Smooth muscle cell of the brain vasculature (primary cell): Measurements from ENCODE around the gene GRM2.
"Not testable (repeated sequence)": the region's sequence is repeated elsewhere in the genome, so short reads cannot be mapped to it uniquely, and the experiment has no call there.

ENCODE experiments used
- DNase-seq: peaks from one replicate; pipeline ENCODE4 v3.0.0-alpha.2; 2012; ENCODE audit warnings: low read depth, low spot score

The GRM2 gene

DNA sequence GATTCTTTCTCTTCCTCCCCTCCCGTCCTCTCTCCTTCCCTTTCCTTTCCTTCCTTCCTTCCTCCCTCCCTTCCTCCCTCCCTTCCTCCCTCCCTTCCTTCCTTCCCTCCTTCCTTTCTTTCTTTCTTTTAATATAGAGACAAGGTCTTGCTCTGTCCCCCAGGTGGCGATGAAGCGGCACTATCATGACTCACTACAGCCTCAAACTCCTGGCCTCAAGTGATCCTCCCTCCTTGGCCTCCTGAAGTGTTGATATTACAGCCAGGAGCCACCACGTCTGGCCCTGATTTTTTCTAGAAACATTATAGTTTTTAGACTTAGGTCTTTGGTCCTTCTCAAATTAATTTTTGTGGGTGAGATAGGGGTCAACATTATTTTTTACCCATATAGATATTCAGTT is 15.5 kb downstream of the GRM2 start:
- no peak for DNase-seq

DNA sequence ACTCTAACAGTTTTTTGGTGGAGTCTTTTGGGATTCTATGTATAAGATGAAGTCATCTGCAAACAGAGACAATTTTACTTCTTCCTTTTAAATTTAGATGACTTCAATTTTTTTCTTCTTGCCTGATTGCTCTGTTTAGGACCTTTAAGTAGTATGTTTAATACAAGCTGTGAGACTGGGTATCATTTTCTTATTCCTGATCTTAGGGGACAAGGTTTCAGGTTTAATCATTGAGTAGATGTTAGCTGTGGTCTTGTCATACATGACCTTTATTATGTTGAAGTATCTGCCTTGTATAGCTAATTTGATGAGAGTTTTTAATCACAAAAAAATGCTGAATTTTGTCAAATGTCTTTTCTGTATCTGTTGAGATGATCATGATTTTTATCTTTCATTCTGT is 20.6 kb downstream of the GRM2 start:
- DNase-seq = no peak

DNA sequence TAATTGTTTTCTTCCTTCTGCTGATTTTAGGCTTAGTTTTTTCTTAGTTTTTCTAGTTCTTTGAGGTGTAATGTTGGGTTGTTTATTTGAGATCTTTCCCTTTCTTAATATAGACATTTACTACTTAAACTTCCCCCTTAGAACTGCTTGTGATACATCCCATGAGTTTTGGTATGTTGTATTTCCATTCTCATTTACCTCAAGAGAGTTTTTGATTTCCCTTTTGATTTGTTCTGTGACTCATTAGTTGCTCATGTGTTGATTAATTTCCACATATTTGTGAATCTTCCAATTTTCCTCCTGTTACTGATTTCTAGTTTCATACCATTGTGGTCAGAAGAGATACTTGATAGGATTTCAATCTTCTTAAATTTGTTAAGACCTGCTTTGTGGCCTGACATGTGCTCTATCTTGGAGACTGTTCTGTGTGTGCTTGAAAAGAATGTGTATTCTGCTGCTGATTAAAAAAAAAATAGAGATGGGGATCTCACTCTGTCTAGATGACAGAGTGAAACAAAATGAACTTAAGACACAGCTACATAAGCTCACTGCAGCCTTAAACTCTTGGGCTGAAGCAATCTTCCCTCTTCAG is 22.3 kb downstream of the GRM2 start:
- DNase-seq = no peak

DNA sequence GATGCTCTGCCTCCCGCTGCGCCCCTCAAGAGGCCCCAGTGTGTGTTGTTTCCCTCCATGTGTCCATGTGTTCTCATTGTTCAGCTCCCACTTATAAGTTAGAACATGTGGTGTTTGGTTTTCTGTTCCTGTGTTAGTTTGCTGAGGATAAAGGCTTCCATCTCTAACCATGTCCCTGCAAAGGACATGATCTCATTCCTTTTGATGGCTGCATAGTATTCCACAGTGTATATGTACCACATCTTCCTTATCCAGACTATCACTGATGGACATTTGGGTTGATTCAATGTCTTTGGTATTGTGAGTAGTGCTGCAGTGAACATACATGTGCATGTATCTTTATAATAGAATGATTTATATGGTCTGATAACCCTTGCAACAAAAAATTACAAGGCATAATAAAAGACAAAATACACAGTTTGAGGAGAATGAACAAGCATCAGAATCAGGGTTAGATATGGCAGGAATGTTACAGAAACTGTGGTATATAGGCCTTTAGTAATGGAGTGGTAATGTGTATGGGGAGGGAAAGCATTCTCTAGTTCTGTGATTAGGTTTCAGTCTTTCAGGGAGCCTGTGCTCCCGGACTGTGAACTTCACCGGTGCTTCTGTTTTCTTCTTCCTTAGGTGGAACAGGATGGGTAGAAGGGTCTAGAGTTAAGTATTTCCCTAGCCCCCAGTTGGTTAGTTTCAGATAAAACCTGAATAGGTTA is 27.1 kb downstream of the GRM2 start:
- DNase-seq = no peak

DNA sequence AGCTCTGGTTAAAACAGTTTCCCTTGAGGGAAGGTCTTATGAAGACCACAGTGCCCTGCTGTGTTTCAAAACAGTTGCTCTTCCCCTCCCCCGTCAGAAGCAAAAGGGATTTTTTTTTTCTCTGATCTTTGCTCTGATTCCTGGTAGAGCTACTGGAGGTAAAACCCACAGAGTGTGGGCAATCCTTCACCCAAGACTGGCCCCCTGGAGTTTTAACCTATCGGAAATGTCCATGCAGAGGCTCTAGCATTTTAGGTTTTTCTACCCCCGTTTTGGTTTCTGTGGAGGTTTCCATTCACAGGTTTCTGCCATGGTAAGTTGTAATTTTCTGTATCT is 27.7 kb downstream of the GRM2 start:
- DNase-seq = no peak

DNA sequence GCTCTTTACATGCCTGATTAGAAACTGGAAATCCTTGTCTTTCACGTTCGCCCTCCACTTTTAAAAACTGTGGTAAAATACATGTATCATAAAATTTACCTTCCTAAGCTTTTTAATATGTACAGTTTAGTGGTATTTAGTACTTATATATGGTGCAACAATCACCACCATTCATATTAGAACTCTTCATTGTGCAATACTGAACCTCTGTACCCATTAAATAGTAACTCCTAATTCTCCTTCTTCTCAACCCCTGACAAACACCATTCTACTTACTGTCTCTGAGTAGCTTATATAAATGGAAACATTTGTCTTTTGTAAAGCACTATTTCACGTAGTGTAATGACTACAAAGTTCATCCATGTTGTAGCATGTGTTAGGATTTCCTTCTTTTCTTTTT is 28.2 kb downstream of the GRM2 start:
- DNase-seq = no peak

DNA sequence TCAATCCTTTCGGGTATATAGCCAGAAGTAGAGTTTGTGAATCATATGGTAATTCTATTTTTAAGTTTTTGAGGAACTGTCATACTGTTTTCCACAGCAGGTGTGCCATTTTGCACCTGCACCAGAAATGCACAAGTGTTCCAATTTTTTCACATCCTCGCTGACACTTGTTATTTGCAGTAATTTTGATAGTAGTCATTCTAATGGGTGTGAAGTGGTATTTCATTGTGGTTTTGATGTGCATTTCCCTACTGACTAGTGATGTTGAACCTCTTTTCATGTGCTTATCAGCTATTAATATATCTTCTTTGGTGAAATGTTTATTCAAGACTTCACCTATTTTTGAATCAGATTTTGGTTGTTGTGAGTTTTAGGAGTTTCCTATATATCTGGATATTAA is 29.1 kb downstream of the GRM2 start:
- no peak for DNase-seq

DNA sequence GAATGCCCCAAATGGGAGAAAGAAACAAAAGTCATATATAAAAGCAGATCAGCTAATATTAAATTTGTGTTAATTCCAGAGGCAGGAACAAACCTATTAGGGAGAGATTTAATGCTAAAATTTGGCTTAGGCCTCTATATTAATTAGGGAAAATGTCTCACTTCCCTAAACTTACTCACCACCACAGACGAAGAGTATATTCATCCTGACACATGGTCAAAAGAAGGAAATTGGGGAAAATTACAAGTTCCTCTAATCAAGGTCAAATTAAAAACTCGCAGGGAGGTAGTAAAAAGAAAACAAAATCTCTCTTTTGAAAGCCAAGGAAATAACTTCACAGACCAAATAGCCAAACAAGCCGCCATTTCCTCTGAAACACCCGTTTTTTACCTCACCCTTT is 32.2 kb downstream of the GRM2 start:
- no peak for DNase-seq

DNA sequence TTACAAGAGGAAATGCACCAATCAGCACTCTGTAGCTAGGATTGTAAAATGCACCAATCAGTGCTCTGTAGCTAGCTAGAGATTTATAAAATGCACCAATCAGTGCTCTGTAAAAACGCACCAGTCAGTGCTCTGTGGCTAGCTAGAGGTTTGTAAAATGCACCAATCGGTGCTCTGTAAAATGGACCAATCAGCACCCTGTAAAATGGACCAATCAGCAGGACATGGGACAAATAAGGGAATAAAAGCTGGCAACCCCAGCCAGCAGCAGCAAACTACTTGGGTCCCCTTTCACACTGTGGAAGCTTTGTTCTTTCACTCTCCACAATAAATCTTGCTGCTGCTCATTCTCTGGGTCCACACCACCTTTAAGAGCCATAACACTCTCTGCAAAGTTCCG is 35.5 kb downstream of the GRM2 start:
- DNase-seq = not testable (repeated sequence)

DNA sequence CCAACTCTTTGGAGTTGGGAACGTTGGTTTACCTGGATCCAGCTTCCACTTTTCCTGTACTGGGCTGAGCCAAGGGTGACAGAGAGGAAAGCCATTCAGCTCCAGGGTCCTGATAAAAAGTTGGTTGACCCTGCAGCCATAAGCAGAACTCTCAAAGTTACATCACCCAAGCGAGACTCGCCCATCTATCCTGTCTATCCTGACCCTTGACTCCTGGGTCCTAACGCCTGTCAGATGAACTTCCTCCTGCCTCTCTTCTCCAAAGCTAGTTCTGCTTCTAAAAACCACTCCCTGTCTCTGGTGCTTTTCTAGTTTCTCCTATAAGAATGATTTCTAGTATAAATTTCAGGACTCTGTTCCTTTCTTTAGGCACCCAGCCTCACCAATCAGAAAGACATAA is 36.1 kb downstream of the GRM2 start:
- not testable (repeated sequence) for DNase-seq

DNA sequence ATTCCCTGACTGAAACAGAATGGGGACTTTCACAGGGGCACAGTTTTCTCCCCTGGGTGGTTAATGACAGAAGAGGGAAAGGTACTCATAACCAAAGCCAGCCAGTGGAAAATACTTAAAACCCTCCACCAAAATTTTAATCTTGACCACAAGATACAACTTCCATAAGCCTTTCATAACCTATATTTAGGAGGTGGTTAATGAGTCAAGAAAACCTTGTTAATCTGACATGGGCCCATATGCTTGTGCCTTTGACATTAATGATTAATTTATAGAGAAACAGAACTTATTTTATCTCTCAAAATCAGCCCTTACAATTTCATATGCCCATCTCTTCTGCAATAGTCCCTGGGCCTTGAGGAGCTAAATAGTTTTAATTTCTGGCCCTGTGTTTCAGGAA is 41.0 kb downstream of the GRM2 start:
- DNase-seq = no peak

DNA sequence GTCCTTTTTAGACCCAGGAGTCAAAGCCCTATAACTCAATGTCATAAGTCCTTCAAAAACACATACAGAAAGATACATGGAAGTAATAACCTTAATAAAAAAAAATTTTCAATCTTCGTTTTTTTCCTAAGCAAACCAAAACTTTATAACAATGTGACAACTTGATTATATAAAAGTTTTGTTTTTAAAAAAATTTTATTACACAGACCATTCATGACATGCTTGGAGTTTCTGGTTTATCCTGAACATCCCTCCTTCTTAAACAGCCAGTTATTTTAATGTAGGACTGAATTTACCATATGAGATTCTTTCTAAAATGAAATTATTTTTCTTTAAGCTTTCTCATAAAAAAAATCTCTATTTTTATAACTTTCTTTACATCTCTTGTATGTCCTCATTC is 41.5 kb downstream of the GRM2 start:
- no peak for DNase-seq

DNA sequence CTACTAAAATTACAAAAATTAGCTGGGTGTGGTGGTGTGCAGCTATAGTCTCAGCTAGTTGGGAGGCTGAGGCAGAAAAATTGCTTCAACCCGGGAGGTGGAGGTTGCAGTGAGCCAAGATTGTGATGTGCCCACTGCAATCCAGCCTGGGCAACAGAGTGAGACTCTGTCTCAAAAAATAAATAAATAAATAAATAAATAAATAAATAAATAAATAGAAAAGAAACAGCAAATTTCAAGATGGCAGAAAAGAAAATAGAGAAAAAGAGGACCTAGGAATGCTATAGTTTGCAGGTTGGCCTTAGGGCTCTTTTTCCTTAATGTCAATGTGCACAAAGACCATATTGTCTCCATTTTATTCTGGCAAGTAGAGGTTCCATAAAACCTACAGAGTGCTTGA is 44.0 kb downstream of the GRM2 start:
- DNase-seq = no peak

DNA sequence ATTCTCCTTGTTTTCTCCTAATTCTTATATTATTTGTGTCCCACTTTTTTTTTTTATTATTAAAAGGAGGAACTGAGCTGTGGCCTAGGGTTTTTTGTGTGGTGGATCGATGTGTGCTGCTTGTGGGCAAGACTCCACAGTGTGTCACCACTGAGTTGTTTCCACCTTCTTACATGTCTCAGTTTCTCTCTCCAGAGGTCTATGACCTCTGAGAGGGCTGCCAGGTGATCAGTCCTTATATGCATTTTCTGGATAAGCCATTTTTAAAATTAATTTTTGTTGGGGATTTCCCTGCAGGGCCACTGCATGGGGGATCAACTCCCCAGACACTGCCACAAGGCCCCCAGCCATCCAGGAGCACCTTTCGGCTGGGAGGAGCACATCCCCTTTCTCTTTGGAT is 44.4 kb downstream of the GRM2 start:
- DNase-seq = no peak

DNA sequence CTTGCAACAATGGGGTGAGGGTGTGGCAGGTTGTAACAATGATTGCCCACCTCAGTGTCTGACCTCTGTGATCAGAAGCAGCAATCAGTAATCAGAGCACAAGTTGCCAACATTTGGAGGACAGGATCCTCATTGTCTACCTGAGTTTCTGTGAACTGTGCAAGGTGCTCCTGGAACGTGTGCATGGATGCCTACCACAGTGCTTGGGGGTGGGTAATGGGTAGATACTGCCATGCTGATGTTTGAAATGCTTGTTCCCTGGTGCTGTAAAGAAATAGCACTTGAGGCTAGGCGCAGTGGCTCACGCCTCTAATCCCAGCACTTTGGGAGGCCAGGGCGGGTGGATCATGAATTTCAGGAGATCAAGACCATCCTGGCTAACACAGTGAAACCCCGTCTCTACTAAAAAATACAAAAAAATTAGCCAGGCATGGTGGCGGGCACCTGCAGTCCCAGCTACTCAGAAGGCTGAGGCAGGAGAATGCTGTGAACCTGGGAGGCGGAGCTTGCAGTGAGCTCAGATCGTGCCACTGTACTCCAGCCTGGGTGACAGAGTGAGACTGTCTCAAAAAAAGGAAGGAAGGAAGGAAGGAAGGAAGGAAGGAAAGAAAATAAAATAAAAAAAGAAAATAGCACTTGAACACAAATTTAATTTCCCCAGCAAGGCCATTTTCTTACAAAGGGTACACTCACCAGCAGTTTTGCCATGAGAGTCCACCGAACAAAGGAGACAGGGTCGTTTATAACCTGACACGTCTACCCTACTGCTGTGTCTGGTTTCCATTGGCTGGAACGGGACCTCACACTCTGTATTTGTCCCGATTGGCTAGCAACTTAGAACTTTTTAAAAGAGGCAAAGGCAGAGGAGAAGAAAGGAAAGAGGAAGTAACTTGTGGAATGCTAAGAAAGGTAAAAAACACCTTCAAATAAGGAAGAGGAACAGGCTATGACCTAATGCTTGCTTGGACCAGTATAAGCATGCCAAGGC is 47.2 kb downstream of the GRM2 start:
- not testable (repeated sequence) for DNase-seq

DNA sequence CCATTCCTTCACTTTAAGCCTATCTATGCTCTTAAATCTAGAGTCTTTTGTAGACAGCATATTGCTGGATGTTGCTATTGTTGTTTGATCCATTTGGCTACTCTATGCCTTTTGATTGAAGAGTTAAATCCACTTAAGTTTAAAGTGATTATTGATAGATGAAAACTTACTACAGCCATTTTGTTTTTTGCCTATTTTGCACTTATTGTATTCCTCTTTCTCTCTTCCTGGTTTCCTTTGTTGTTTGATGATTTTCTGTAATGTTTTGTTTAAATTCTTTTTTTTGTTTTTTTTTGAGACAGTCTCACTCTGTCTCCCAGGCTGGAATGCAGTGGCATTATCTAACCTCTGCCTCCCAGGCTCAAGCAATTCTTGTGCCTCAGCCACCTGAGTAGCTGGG is 52.3 kb downstream of the GRM2 start:
- DNase-seq = no peak
